ENCODE data around the gene SLC6A9.
A peak's percentile ranks its signal among the peaks of the same experiment; 100 is the strongest.

Gene SLC6A9

GRCh38 chr1:44002165-44002564, 29.1 kb downstream of the SLC6A9 start:
- DNase-seq (ENCODE audit: low read depth): no peak

- no peak for DNase-seq (ENCODE audit: low read depth)
Measured at GRCh38 chr1:44000122-44000665, 31.1 kb downstream of the SLC6A9 start.

GRCh38 chr1:43999455-43999854, 31.8 kb downstream of the SLC6A9 start:
- DNase-seq (ENCODE audit: low read depth): no peak

GRCh38 chr1:43998000-43998378, 33.3 kb downstream of the SLC6A9 start:
- DNase-seq (ENCODE audit: low read depth): no peak

GRCh38 chr1:43997295-43997999, 33.8 kb downstream of the SLC6A9 start:
- no peak for DNase-seq (ENCODE audit: low read depth)

- DNase-seq (ENCODE audit: low read depth): no peak
Measured at GRCh38 chr1:43996733-43997115, 34.5 kb downstream of the SLC6A9 start.

GRCh38 chr1:43995984-43996732, 35.1 kb downstream of the SLC6A9 start:
- DNase-seq (ENCODE audit: low read depth): no peak

GRCh38 chr1:43994794-43995790, 36.2 kb downstream of the SLC6A9 start:
- DNase-seq (ENCODE audit: low read depth): no peak

GRCh38 chr1:43994071-43994470, 37.2 kb downstream of the SLC6A9 start:
- no peak for DNase-seq (ENCODE audit: low read depth)

GRCh38 chr1:43993206-43993914, 37.9 kb downstream of the SLC6A9 start:
- DNase-seq (ENCODE audit: low read depth): no peak

GRCh38 chr1:43992232-43992995, 38.8 kb downstream of the SLC6A9 start:
- DNase-seq (ENCODE audit: low read depth): no peak

- DNase-seq (ENCODE audit: low read depth): peak; percentile 88
Measured at GRCh38 chr1:43991476-43992231, 39.6 kb downstream of the SLC6A9 start, which contains the start of gene CCDC24. CCDC24 (plus strand) TSS chr1:43991599; CDS start chr1:43991879, 280 bp downstream.

- DNase-seq (ENCODE audit: low read depth): no peak
Measured at GRCh38 chr1:43991200-43991475, 40.1 kb downstream of the SLC6A9 start.

GRCh38 chr1:43990271-43991199, 40.7 kb downstream of the SLC6A9 start:
- DNase-seq (ENCODE audit: low read depth): no peak

- DNase-seq (ENCODE audit: low read depth): no peak
Measured at GRCh38 chr1:43987159-43987902, 43.9 kb downstream of the SLC6A9 start.

- DNase-seq (ENCODE audit: low read depth): no peak
Measured at GRCh38 chr1:43986712-43987111, 44.5 kb downstream of the SLC6A9 start.

- no peak for DNase-seq (ENCODE audit: low read depth)
Measured at GRCh38 chr1:43985984-43986595, 45.2 kb downstream of the SLC6A9 start.

GRCh38 chr1:43984855-43985254, 46.4 kb downstream of the SLC6A9 start:
- no peak for DNase-seq (ENCODE audit: low read depth)
